H1 (cell line): ENCODE results near the gene PPP1R27. TPM values are rescaled to one million over a fixed set of nuclear protein-coding genes. Genes with fewer than 3 reads are reported as not detected.

Experiments
- CTCF ChIA-PET: fragments of 300-600 bp; sonication (Branson Sonifier 250); formaldehyde crosslinking; loops from one replicate; lab custom pipeline; 2021; ENCODE audit not compliant: partially characterized antibody; lab: Charles Lee
- POLR2A ChIA-PET: fragments of 300-600 bp; sonication (Branson Sonifier 250); formaldehyde crosslinking; loops from one replicate; lab custom pipeline; 2021; ENCODE audit warnings: inconsistent platforms; ENCODE audit not compliant: partially characterized antibody; lab: Charles Lee
- DNase-seq, 2 experiments: peaks; one replicate each; pipeline versions ENCODE4 v3.0.0 to v3.0.0-alpha.2; 2010 to 2022; ENCODE audit warnings: low spot score in 2 of 2, low read depth in 1 of 2, mixed read lengths in 1 of 2
- FAIRE-seq: peaks from 2 replicates; lab custom pipeline; 2011; peaks lifted over from hg19 to GRCh38; lab: Jason Lieb, UNC
- H2AFZ ChIP-seq: 2 replicates; pipeline ENCODE4 v1.8.1; 2012; ENCODE audit warnings: low read length, inconsistent platforms
- H2AK5ac ChIP-seq: 2 replicates; pipeline ENCODE4 v1.6.1; 2013; ENCODE audit warnings: low read depth, low read length
- H2BK120ac ChIP-seq: replicated peaks from 2 replicates; pipeline ENCODE3; 2013; ENCODE audit warnings: low read depth, low read length, inconsistent platforms
- H2BK12ac ChIP-seq: 2 replicates; pipeline ENCODE4 v1.6.1; 2013; ENCODE audit warnings: low read depth, low read length
- H2BK15ac ChIP-seq: 2 replicates; pipeline ENCODE4 v1.6.1; 2013; ENCODE audit warnings: low read length
- H2BK20ac ChIP-seq: 2 replicates; pipeline ENCODE4 v1.6.1; 2013; ENCODE audit warnings: low read length
- H2BK5ac ChIP-seq: 2 replicates; pipeline ENCODE4 v1.6.1; 2013; ENCODE audit warnings: low read depth, low read length
- H3K14ac ChIP-seq: 2 replicates; pipeline ENCODE4 v1.6.1; 2013; ENCODE audit warnings: inconsistent platforms; ENCODE audit not compliant: insufficient read length
- H3K18ac ChIP-seq: 2 replicates; pipeline ENCODE4 v1.6.1; 2013; ENCODE audit warnings: low read length; ENCODE audit errors: extremely low read depth
- H3K23ac ChIP-seq: 2 replicates; pipeline ENCODE4 v1.6.1; 2013; ENCODE audit warnings: inconsistent platforms; ENCODE audit not compliant: insufficient read length
- H3K23me2 ChIP-seq: 2 replicates; pipeline ENCODE4 v1.6.1; 2013; ENCODE audit warnings: low read depth, low read length
- H3K27ac ChIP-seq: 2 replicates; pipeline ENCODE4 v1.6.1; 2011; ENCODE audit warnings: low read depth, low read length, inconsistent platforms
- H3K27me3 ChIP-seq, 4 experiments: replicated peaks in 1 of 4; 1 replicate in 1 of 4; 2 replicates in 3 of 4; pipeline versions ENCODE4 v1.6.1 to v1.8.1; 2011 to 2013; ENCODE audit warnings: low read length in 3 of 4, mild to moderate bottlenecking in 3 of 4, inconsistent platforms in 2 of 4, mixed read lengths in 2 of 4, moderate library complexity in 1 of 4; ENCODE audit not compliant: control insufficient read depth in 3 of 4, insufficient read depth in 3 of 4; ENCODE audit errors: extremely low read depth in 1 of 4
- H3K36me3 ChIP-seq, 4 experiments: 2 replicates each; pipeline versions ENCODE4 v1.6.1 to v1.8.1; 2011 to 2013; ENCODE audit warnings: mild to moderate bottlenecking in 4 of 4, low read length in 3 of 4, moderate library complexity in 2 of 4, control low read depth in 1 of 4, inconsistent platforms in 1 of 4; ENCODE audit not compliant: insufficient read depth in 4 of 4, control insufficient read depth in 2 of 4
- H3K4ac ChIP-seq: replicated peaks from 2 replicates; pipeline ENCODE3; 2013; ENCODE audit warnings: low read length, low read depth, mixed read lengths, inconsistent platforms; ENCODE audit not compliant: insufficient read length
- H3K4me1 ChIP-seq, 4 experiments: replicated peaks in 1 of 4; 1 replicate in 1 of 4; 2 replicates in 3 of 4; pipeline versions ENCODE4 v1.6.1 to v1.8.1; 2011 to 2013; ENCODE audit warnings: low read length in 3 of 4, inconsistent platforms in 2 of 4, mixed read lengths in 1 of 4; ENCODE audit not compliant: insufficient read depth in 4 of 4, control insufficient read depth in 3 of 4
- H3K4me2 ChIP-seq, 2 experiments: 2 replicates each; pipeline versions ENCODE4 v1.6.1 to v1.8.1; 2011 to 2013; ENCODE audit warnings: low read depth in 2 of 2, low read length in 2 of 2, control low read depth in 1 of 2, inconsistent platforms in 1 of 2, mild to moderate bottlenecking in 1 of 2; ENCODE audit not compliant: insufficient read depth in 1 of 2
- H3K4me3 ChIP-seq, 4 experiments: fragments of 200-600, 300-600 bp in 1 of 4; sonication (generic), shearing (Covaris generic), sonication (Bioruptor Twin) in 1 of 4; 2 replicates each; pipeline versions ENCODE4 v1.5.1 to v1.8.1; 2011 to 2016; ENCODE audit warnings: low read length in 4 of 4, low read depth in 3 of 4, control low read depth in 2 of 4, inconsistent platforms in 2 of 4, mild to moderate bottlenecking in 2 of 4, mixed read lengths in 1 of 4, moderate library complexity in 1 of 4; ENCODE audit not compliant: insufficient read depth in 2 of 4; ENCODE audit errors: extremely low read depth in 1 of 4
- H3K56ac ChIP-seq: replicated peaks from 2 replicates; pipeline ENCODE3; 2013; ENCODE audit warnings: low read depth, mild to moderate bottlenecking, mixed read lengths, low read length, inconsistent platforms; ENCODE audit not compliant: insufficient read length
- H3K79me1 ChIP-seq: 2 replicates; pipeline ENCODE4 v1.6.1; 2013; ENCODE audit warnings: low read depth, low read length, control low read depth
- H3K79me2 ChIP-seq, 2 experiments: 2 replicates each; pipeline versions ENCODE4 v1.6.1 to v1.8.1; 2012 to 2013; ENCODE audit warnings: low read length in 2 of 2, mild to moderate bottlenecking in 2 of 2, inconsistent platforms in 1 of 2; ENCODE audit not compliant: insufficient read depth in 2 of 2, control insufficient read depth in 1 of 2
- H3K9ac ChIP-seq, 4 experiments: replicated peaks in 1 of 4; 1 replicate in 1 of 4; 2 replicates in 3 of 4; pipeline versions ENCODE4 v1.6.1 to v1.8.1; 2011 to 2013; ENCODE audit warnings: low read depth in 3 of 4, low read length in 3 of 4, control low read depth in 2 of 4, mild to moderate bottlenecking in 2 of 4, moderate library complexity in 2 of 4, inconsistent platforms in 1 of 4; ENCODE audit errors: extremely low read depth in 1 of 4
- H3K9me3 ChIP-seq, 2 experiments: 2 replicates each; pipeline versions ENCODE4 v1.6.1 to v1.8.1; 2012 to 2013; ENCODE audit warnings: mild to moderate bottlenecking in 2 of 2, moderate library complexity in 2 of 2, control low read depth in 1 of 2, inconsistent platforms in 1 of 2, low read depth in 1 of 2, low read length in 1 of 2, mixed read lengths in 1 of 2; ENCODE audit not compliant: insufficient read depth in 2 of 2
- H4K20me1 ChIP-seq, 2 experiments: replicated peaks in 1 of 2; 2 replicates each; pipeline versions ENCODE3 to v1.8.1; 2011 to 2013; ENCODE audit warnings: inconsistent platforms in 2 of 2, low read length in 2 of 2, mild to moderate bottlenecking in 1 of 2; ENCODE audit not compliant: insufficient read depth in 2 of 2, control insufficient read depth in 1 of 2
- H4K5ac ChIP-seq: 2 replicates; pipeline ENCODE4 v1.6.1; 2013; ENCODE audit warnings: low read length, low read depth, mixed read lengths, inconsistent platforms; ENCODE audit not compliant: insufficient read length
- H4K8ac ChIP-seq: 2 replicates; pipeline ENCODE4 v1.8.0; 2013; ENCODE audit warnings: mild to moderate bottlenecking, moderate library complexity, low read length, inconsistent platforms; ENCODE audit not compliant: insufficient read depth; ENCODE audit errors: extremely low read depth
- H4K91ac ChIP-seq: replicated peaks from 2 replicates; pipeline ENCODE3; 2013; ENCODE audit warnings: low read length, mixed read lengths, inconsistent platforms; ENCODE audit not compliant: insufficient read length
- ATF2 ChIP-seq: IDR thresholded peaks from 2 replicates; pipeline ENCODE4 v1.6.1; 2012; ENCODE audit warnings: low read length, inconsistent platforms
- CTCF ChIP-seq, 3 experiments: IDR thresholded peaks; 1 replicate in 2 of 3; 2 replicates in 1 of 3; pipeline versions ENCODE4 v1.5.1 to v1.6.1; 2011; ENCODE audit warnings: low read length in 3 of 3, mild to moderate bottlenecking in 3 of 3, inconsistent platforms in 2 of 3, low read depth in 1 of 3, moderate library complexity in 1 of 3; ENCODE audit not compliant: insufficient read depth in 1 of 3; ENCODE audit errors: control extremely low read depth in 1 of 3
- JUND ChIP-seq: IDR thresholded peaks from 2 replicates; pipeline ENCODE4 v1.6.1; 2011; ENCODE audit warnings: mild to moderate bottlenecking, improper control_type of control experiment, low read length
- KDM4A ChIP-seq: IDR thresholded peaks from one replicate; pipeline ENCODE4 v1.7.1; 2012; ENCODE audit warnings: low read depth, mild to moderate bottlenecking, moderate library complexity, low read length, inconsistent platforms; ENCODE audit not compliant: severe bottlenecking
- RBBP5 ChIP-seq: IDR thresholded peaks from 2 replicates; pipeline ENCODE4 v1.7.1; 2012; ENCODE audit warnings: low read depth, mild to moderate bottlenecking, inconsistent platforms, low read length, moderate library complexity, borderline replicate concordance
- SAP30 ChIP-seq: fragments of 300-600 bp; sonication (generic); IDR thresholded peaks from 2 replicates; pipeline ENCODE4 v1.7.1; 2012; ENCODE audit warnings: low read length, moderate library complexity, mild to moderate bottlenecking, inconsistent platforms; ENCODE audit not compliant: insufficient read depth, insufficient replicate concordance
- SP4 ChIP-seq: IDR thresholded peaks from 2 replicates; pipeline ENCODE4 v1.6.1; 2012; ENCODE audit warnings: low read length, inconsistent platforms
- WGBS, 2 experiments: shearing (Covaris generic) in 1 of 2; methylation state at CpG; one replicate each; pipeline versions ENCODE4 v1.1.6 to v1.1.7; 2013 to 2015; ENCODE audit warnings: low lambda C conversion rate in 2 of 2, mixed read lengths in 2 of 2, inconsistent platforms in 1 of 2, low coverage in 1 of 2, missing lambda C conversion rate in 1 of 2; ENCODE audit not compliant: insufficient replicate concordance in 2 of 2, insufficient coverage in 1 of 2, insufficient read length in 1 of 2; ENCODE audit errors: extremely low coverage in 1 of 2, missing lambda C conversion rate in 1 of 2; 5-methylcytosine and 5-hydroxymethylcytosine counted together
- polyA plus RNA-seq, 7 experiments: library from polyadenylated mRNA; depleted of rRNA in 3 of 7; stranded (reverse) in 5 of 7; unstranded in 2 of 7; fragments of >200 nt in 5 of 7; fragments of 200-250 nt in 2 of 7; gene quantifications; 1 replicate in 5 of 7; 2 replicates in 1 of 7; 4 replicates in 1 of 7; pipeline versions ENCODE4 v1.2.1 to v1.2.3, GENCODE V29; 2011 to 2013; ENCODE audit warnings: missing spikeins in 2 of 7, mixed read lengths in 2 of 7
- total RNA-seq: library from RNA; stranded (reverse); fragmentation: NEBNext Ultra II Directional; extraction: Animal tissue kit (Norgen Biotek cat#: 25700); gene quantifications from 2 replicates; pipeline ENCODE4 v1.2.1, GENCODE V29; 2021

The PPP1R27 gene
- total and polyA plus RNA-seq, 2 of the 8 experiments (the other 6 are each of a cell fraction or from before 2014, with no cell fraction given) = 0.27 TPM; not detected in 1

GRCh38 chr17:81807210-81807719 is 27.6 kb downstream of the PPP1R27 start:
- no peaks in the 10 kb centered on the region for H3K9me3 ChIP-seq
- no peak overlapping the region for H3K18ac ChIP-seq
- no peak for DNase-seq
- no peak overlapping the region for H2AK5ac ChIP-seq
- peaks cover 0 to 3% (median 0%) of the 10 kb centered on the region in 4 experiments; a peak in 3 of 7 replicates for H3K4me1 ChIP-seq
- H2BK12ac ChIP-seq = no peak overlapping the region
- no peak overlapping the region for H3K23ac ChIP-seq
- H3K79me2 ChIP-seq = no peaks in the 10 kb centered on the region
- no peak overlapping the region for H3K27ac ChIP-seq
- peaks cover 0 to 10% (median 0%) of the 10 kb centered on the region in 4 experiments; a peak in 1 of 8 replicates for H3K36me3 ChIP-seq
- no peak overlapping the region for H3K9ac ChIP-seq
- no peak overlapping the region for H4K8ac ChIP-seq
- no peak overlapping the region for H2BK5ac ChIP-seq
- H4K20me1 ChIP-seq = peaks cover 0 to 1% of the 10 kb centered on the region in 2 experiments
- no peak overlapping the region for H3K4ac ChIP-seq
- H3K14ac ChIP-seq = no peak overlapping the region
- H2BK15ac ChIP-seq = no peak overlapping the region
- no peak overlapping the region for H3K4me2 ChIP-seq
- H2AFZ ChIP-seq = no peak overlapping the region
- no peak overlapping the region for H2BK20ac ChIP-seq
- no peak overlapping the region for H2BK120ac ChIP-seq
- H4K91ac ChIP-seq = no peak overlapping the region
- WGBS, 2 experiments = 81% methylated on average over 18 of the region's 18 CpGs; no CpG with 5 or more reads in 1 of the 2 experiments
- no peaks in the 10 kb centered on the region for H3K79me1 ChIP-seq
- CTCF ChIA-PET = interaction anchor here (0.5 to 4.5 kb wide), 16 partner anchors 10 to 299 kb away, joined by 3 to 19 read pairs (median 4); no protein-coding TSS in a partner anchor
- no peak overlapping the region for H4K5ac ChIP-seq
- FAIRE-seq = no peak
- POLR2A ChIA-PET = interaction anchor here (0.7 to 2.7 kb wide), 9 partner anchors 8 to 178 kb away, joined by 3 to 6 read pairs (median 3); partner anchors contain the start of gene MRPL12
- peaks cover 34 to 48% (median 42%) of the 10 kb centered on the region in 4 experiments for H3K27me3 ChIP-seq
- H3K4me3 ChIP-seq = no peak overlapping the region
- no peak overlapping the region for H3K56ac ChIP-seq
- peaks cover 5% of the 10 kb centered on the region; the same call in 1 of the 2 replicates for H3K23me2 ChIP-seq
- TF ChIP-seq CTCF (IDR thresholded peaks at IDR 0.05; ENCODE audit: control extremely low read depth in 1 of 3, insufficient read depth in 1 of 3, low read depth in 1 of 3, low read length in 3 of 3) (no peak), KDM4A (no peak), RBBP5 (no peak), SP4 (no peak), SAP30 (no peak), JUND (no peak), ATF2 (no peak)
